T47D (cell line): ENCODE results near the gene ZEB1.
A peak's percentile ranks its signal among the peaks of the same experiment; 100 is the strongest.

Experiments used
- DNase-seq, 2 experiments: peaks; one replicate each; pipeline versions ENCODE4 v3.0.0 to v3.0.0-alpha.2; 2011 to 2012; ENCODE audit warnings: low read depth in 1 of 2, low spot score in 1 of 2
- JUND ChIP-seq: IDR thresholded peaks from 2 replicates; pipeline ENCODE4 v1.6.1; 2012; ENCODE audit warnings: low read depth
- in situ Hi-C: cut with HindIII; loops from 2 replicates; pipeline ENCODE4 v1.10.0; 2016; ENCODE audit warnings: low sequenced_read_pairs, low pct_unique_long_range_greater_than_20kb

The ZEB1 gene

GRCh38 chr10:31318854-31319601 lies at the start of gene ZEB1:
Gene ZEB1, plus strand, starts transcription at chr10:31319216. Its CDS starts 19 bp downstream, at chr10:31319235.
- in situ Hi-C loops, result no loop called here
- DNase-seq, result peak; percentile 65 to 92
- no peak for TF ChIP-seq JUND

GRCh38 chr10:31270954-31271353 lies 48.1 kb upstream of the ZEB1 start:
- TF ChIP-seq JUND, result no peak
- in situ Hi-C loops, result no loop called here
- DNase-seq, result no peak

DNA sequence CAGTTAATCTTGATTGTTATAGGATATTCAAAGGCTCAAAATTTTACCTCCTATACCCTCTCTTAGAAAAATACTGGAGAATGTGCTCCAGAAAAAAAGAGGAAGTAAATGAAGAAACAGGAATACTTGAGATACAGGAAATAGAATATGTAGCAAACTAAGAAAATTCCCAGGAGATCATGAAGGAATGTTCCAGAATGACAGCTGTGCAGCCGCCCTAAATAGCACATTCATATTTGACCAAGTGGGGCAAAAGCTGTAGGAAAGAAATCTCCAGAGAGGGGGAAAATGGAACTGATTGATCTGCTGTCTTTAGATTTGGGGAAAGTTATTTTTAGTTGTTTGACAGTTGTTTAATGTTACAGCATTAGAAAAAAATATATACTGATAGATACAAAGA lies 46.2 kb upstream of the ZEB1 start:
- no peak for DNase-seq
- in situ Hi-C loops, result no loop called here
- TF ChIP-seq JUND, result no peak

- no peak for TF ChIP-seq JUND
- DNase-seq, result no peak
- in situ Hi-C loops, result no loop called here
Measured at GRCh38 chr10:31273789-31274188, 45.2 kb upstream of the ZEB1 start.

GRCh38 chr10:31274310-31274709 lies 44.7 kb upstream of the ZEB1 start:
- in situ Hi-C loops, result no loop called here
- TF ChIP-seq JUND, result no peak
- no peak for DNase-seq

DNA sequence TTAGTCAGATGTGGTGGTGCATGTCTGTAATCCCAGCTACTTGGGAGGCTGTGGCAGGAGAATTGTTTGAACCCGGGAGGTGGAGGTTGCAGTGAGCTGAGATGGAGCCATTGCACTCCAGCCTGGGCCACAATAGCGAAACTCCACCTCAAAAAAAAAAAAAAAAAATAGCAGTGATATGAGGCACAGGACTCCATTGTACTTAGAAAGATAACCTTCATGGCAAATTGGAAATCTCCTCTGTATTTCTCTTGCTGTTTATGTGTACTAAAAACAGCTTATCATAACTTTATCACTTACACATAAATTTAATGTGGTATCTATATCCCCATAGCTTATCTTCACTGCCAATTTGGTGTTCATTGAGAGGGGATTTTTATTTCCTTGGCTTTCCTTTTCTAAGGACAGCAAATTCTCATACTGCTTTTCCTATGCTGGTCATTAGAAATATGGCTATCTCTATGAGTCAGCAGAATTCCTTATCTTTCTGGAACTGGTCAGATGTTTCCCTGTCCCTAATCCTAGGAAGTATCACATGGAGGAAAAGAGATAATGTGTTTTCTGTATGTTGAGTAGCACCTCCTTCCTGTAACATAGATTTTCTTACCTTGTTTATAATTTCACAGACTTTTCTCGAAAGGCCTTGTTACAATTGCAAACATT lies 40.6 kb upstream of the ZEB1 start:
- in situ Hi-C loops, result no loop called here
- TF ChIP-seq JUND, result no peak
- DNase-seq, result no peak

- in situ Hi-C loops, result no loop called here
- DNase-seq, result no peak
- no peak for TF ChIP-seq JUND
Measured at GRCh38 chr10:31280972-31281371, 38.0 kb upstream of the ZEB1 start.

DNA sequence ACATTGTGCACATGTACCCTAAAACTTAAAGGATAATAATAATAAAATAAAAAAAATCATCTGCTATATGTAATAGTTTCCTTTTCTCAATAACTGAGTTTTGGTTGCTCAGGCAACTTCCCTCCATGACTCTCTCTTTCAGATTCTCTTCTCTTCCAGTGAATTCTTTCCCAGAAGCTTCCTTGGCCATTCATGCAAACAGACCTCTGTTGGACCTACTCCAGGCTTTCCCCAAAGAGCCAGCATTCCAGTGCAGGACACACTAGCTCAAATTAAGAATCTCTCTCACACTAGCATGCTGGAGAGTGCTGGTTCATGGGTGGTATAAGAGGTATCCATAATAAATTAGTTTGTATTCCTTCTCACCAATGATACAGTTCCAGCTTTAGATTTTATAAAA lies 31.0 kb upstream of the ZEB1 start:
- in situ Hi-C loops, result no loop called here
- no peak for TF ChIP-seq JUND
- DNase-seq, result no peak

DNA sequence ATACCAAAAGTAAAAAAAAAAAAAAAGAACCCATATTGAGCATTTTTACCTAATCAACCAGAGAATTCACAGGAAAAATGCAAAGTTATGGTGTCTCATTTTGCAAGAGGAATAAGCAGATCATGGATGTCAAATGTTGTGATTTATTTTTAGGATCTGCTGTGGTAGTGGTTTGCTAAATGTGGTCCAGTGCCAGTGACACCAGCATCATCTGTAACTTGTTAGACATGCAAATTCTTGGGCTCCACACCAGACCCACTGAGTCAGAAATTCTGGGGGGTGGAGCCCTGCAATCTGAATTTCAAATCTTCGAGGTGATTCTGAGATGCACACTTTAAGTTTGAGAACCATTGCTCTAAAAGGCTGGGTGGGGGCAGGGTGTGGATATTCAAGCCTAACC lies 30.1 kb upstream of the ZEB1 start:
- no peak for TF ChIP-seq JUND
- in situ Hi-C loops, result no loop called here
- no peak for DNase-seq

DNA sequence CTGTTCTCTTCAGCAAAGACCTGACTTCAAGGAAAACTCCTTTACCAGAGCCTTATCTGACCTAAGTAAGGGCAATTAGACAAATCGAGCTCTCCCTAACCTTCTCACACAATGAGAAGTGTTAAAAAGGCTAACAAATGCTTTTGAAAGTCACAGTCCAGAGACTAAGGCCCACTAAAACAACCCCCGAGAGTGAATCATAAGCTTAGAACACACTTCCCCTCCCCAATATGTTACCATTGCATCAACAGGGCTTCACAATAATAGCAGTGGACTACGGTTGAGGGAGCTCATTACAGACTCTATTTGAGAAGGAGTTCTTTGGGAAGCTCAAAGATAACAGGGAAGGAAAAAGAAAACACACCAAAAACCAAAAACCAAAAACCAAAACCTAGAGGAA lies 28.6 kb upstream of the ZEB1 start:
- DNase-seq, result no peak
- no peak for TF ChIP-seq JUND
- in situ Hi-C loops, result no loop called here

DNA sequence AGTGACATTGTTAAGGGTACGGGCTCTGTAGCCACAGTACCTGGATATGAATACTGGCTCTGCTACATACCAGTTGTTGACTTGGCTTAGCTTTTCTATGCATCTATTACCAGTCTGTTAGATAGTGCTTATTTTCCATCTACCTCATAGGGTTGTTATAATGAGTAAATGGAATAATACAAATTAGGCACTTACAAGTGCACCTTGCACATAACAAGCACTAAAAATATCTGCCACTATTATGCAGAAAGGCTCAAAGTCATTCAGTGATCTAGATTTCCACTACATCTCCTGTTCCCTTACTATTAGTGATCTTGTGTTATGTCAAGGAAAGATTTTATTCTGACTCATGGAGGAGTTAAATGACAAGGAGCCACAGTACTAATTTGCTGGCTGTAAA lies 27.9 kb upstream of the ZEB1 start:
- in situ Hi-C loops, result no loop called here
- DNase-seq, result no peak
- TF ChIP-seq JUND, result no peak

GRCh38 chr10:31294558-31294957 lies 24.5 kb upstream of the ZEB1 start:
- no peak for TF ChIP-seq JUND
- DNase-seq, result no peak
- in situ Hi-C loops, result no loop called here

GRCh38 chr10:31296754-31297153 lies 22.3 kb upstream of the ZEB1 start:
- DNase-seq, result no peak
- in situ Hi-C loops, result no loop called here
- no peak for TF ChIP-seq JUND

DNA sequence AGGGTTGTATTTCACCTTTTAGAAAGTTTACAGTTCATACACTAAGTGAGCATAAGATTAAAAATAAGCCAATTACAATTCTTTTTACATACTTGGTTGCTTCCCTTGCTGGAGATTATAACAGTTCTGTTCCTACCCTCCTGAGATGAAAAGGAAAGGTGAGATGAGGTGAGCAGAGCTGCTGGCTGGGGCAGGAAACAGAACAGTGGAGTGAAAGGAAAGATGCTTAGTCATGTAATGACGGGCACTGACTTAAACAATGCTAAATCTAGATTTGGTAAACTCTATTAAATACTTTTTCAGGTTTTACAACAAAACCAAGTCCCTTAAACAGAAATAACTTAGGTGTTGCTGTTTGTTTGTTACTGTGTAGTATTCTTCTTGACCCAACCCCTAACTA lies 19.9 kb upstream of the ZEB1 start:
- TF ChIP-seq JUND, result no peak
- no peak for DNase-seq
- in situ Hi-C loops, result no loop called here
